Upper lobe of left lung (tissue), 6 donors: Measurements from ENCODE around the gene ZFX. TPM values are rescaled to one million over a fixed set of nuclear protein-coding genes. Genes with fewer than 3 reads are reported as not detected.

Source experiments
- ATAC-seq, 2 donors: fragments of 200-7000 bp; cut with Tn5 transposase; one replicate each; pipeline ENCODE4 v1.9.1; 2022; ENCODE audit warnings: mild to moderate bottlenecking in 2 of 2, moderate library complexity in 2 of 2; ENCODE audit not compliant: low FRiP score in 2 of 2
- DNase-seq, 2 donors: peaks; one replicate each; pipeline ENCODE4 v3.0.0-alpha.2; 2019 to 2020
- H3K27ac ChIP-seq, 4 donors: fragments of 200-600 bp; sonication (generic); one replicate each; pipeline ENCODE4 v1.5.1; 2016 to 2019
- H3K27me3 ChIP-seq, 4 donors: fragments of 200-600 bp; sonication (generic); one replicate each; pipeline ENCODE4 v1.5.1; 2017 to 2019
- H3K36me3 ChIP-seq, 4 donors: fragments of 200-600 bp; sonication (generic); one replicate each; pipeline ENCODE4 v1.5.1; 2016 to 2019
- H3K4me1 ChIP-seq, 4 donors: fragments of 200-600 bp; sonication (generic); one replicate each; pipeline ENCODE4 v1.5.1; 2018 to 2019
- H3K4me3 ChIP-seq, 4 donors: fragments of 200-600 bp; sonication (generic); one replicate each; pipeline ENCODE4 v1.5.1; 2017 to 2019; ENCODE audit warnings: mild to moderate bottlenecking in 2 of 4, moderate library complexity in 1 of 4
- H3K9me3 ChIP-seq, 4 donors: fragments of 200-600 bp; sonication (generic); one replicate each; pipeline ENCODE4 v1.5.1; 2018 to 2019
- CTCF ChIP-seq, 6 experiments: fragments of 450-650 bp in 4 of 6; fragments of 200-600 bp in 2 of 6; sonication (generic) in 2 of 6; IDR thresholded peaks; one replicate each; pipeline ENCODE4 v1.5.1; 2016 to 2019; ENCODE audit warnings: antibody characterized with exemption in 6 of 6
- EP300 ChIP-seq, 4 donors: sonication (generic); formaldehyde crosslinking; IDR thresholded peaks; one replicate each; pipeline ENCODE4 v1.5.1; 2017; ENCODE audit warnings: antibody characterized with exemption in 4 of 4, control low read depth in 2 of 4
- POLR2A ChIP-seq, 4 donors: fragments of 450-650 bp; IDR thresholded peaks; one replicate each; pipeline ENCODE4 v1.5.1; 2016 to 2017; ENCODE audit warnings: antibody characterized with exemption in 4 of 4, mild to moderate bottlenecking in 2 of 4
- POLR2AphosphoS5 ChIP-seq, 2 donors: sonication (generic); formaldehyde crosslinking; IDR thresholded peaks; one replicate each; pipeline ENCODE4 v1.5.1; 2017; ENCODE audit warnings: antibody characterized with exemption in 2 of 2
- WGBS, 2 donors: methylation state at CpG; one replicate each; pipeline ENCODE4 v1.1.5; 2017 to 2018; 5-methylcytosine and 5-hydroxymethylcytosine counted together
- total RNA-seq, 6 donors: library from RNA; depleted of rRNA in 4 of 6; stranded (reverse); fragments of >200 nt in 4 of 6; gene quantifications; one replicate each; pipeline versions ENCODE4 v1.1.0 to v1.2.1, GENCODE V29; 2016 to 2021
- donor health status: DM: no; HTN: no; CAD: no; lungs with moderate emphysema.
- donor health status: DM: no; HTN: yes; CAD: no; lungs with severe emphysema.

The ZFX gene
- total RNA-seq, 6 donors from 2014 or later, result 15.7 to 68.6 (median 31.1) TPM

- Histone ChIP-seq H3K27me3 (no peaks in the 10 kb centered on the region), H3K9me3 (no peaks in the 10 kb centered on the region), H3K36me3 (no peaks in the 10 kb centered on the region), H3K27ac (no peak overlapping the region), H3K4me1 (no peaks in the 10 kb centered on the region), H3K4me3 (no peak overlapping the region)
- ATAC-seq, result peak in 1 of 2 donors; percentile 75
- DNase-seq, result peak in 1 of 2 donors; percentile 37
- no peak for TF ChIP-seq EP300 (IDR thresholded peaks at IDR 0.05)
- no peak for TF ChIP-seq POLR2A (IDR thresholded peaks at IDR 0.05)
- TF ChIP-seq POLR2AphosphoS5 (IDR thresholded peaks at IDR 0.05), result no peak
- no peak for TF ChIP-seq CTCF (IDR thresholded peaks at IDR 0.05)
- 56% methylated on average over 8 of the region's 8 CpGs; no CpG with 5 or more reads in 1 of the 2 donors for WGBS, 2 donors
These were observed 93.2 kb downstream of the ZFX start for GRCh38 chrX:24242649-24243175.

GRCh38 chrX:24243188-24243587 is 93.7 kb downstream of the ZFX start:
- WGBS, 2 donors, result 75 to 88% methylated on average over 5 of the region's 5 CpGs
- Histone ChIP-seq H3K4me3 (no peak overlapping the region), H3K27me3 (no peaks in the 10 kb centered on the region), H3K4me1 (no peaks in the 10 kb centered on the region), H3K36me3 (no peaks in the 10 kb centered on the region), H3K9me3 (no peaks in the 10 kb centered on the region), H3K27ac (no peak overlapping the region)
- TF ChIP-seq POLR2AphosphoS5 (IDR thresholded peaks at IDR 0.05), result no peak
- no peak for TF ChIP-seq EP300 (IDR thresholded peaks at IDR 0.05)
- no peak for TF ChIP-seq POLR2A (IDR thresholded peaks at IDR 0.05)
- TF ChIP-seq CTCF (IDR thresholded peaks at IDR 0.05), result no peak
- no peak for ATAC-seq
- no peak for DNase-seq

- Histone ChIP-seq H3K36me3 (no peaks in the 10 kb centered on the region), H3K4me1 (no peaks in the 10 kb centered on the region), H3K27me3 (no peaks in the 10 kb centered on the region), H3K4me3 (no peak overlapping the region), H3K9me3 (no peaks in the 10 kb centered on the region), H3K27ac (no peak overlapping the region)
- no peak for DNase-seq
- no peak for TF ChIP-seq CTCF (IDR thresholded peaks at IDR 0.05)
- TF ChIP-seq POLR2AphosphoS5 (IDR thresholded peaks at IDR 0.05), result no peak
- no peak for TF ChIP-seq EP300 (IDR thresholded peaks at IDR 0.05)
- TF ChIP-seq POLR2A (IDR thresholded peaks at IDR 0.05), result no peak
- peak in 1 of 2 donors; percentile 28 for ATAC-seq
- 39 to 53% methylated on average over 3 of the region's 3 CpGs for WGBS, 2 donors
These were observed 94.2 kb downstream of the ZFX start for GRCh38 chrX:24243692-24244091.

GRCh38 chrX:24245202-24245601 is 95.7 kb downstream of the ZFX start:
- Histone ChIP-seq H3K36me3 (no peaks in the 10 kb centered on the region), H3K27ac (no peak overlapping the region), H3K27me3 (no peaks in the 10 kb centered on the region), H3K4me1 (no peaks in the 10 kb centered on the region), H3K9me3 (no peaks in the 10 kb centered on the region), H3K4me3 (no peak overlapping the region)
- TF ChIP-seq POLR2AphosphoS5 (IDR thresholded peaks at IDR 0.05) (no peak), POLR2A (IDR thresholded peaks at IDR 0.05) (no peak), CTCF (IDR thresholded peaks at IDR 0.05) (no peak), EP300 (IDR thresholded peaks at IDR 0.05) (no peak)
- no peak for ATAC-seq
- WGBS, 2 donors, result 59 to 65% methylated on average over 6 of the region's 6 CpGs
- no peak for DNase-seq

GRCh38 chrX:24248042-24248441 is 98.5 kb downstream of the ZFX start:
- H3K4me1 ChIP-seq, result no peaks in the 10 kb centered on the region
- DNase-seq (no peak), ATAC-seq (no peak)
- 85 to 87% methylated on average over 4 of the region's 4 CpGs for WGBS, 2 donors
- TF ChIP-seq POLR2A (IDR thresholded peaks at IDR 0.05), result no peak
- no peak for TF ChIP-seq POLR2AphosphoS5 (IDR thresholded peaks at IDR 0.05)
- no peak for TF ChIP-seq EP300 (IDR thresholded peaks at IDR 0.05)
- no peak for TF ChIP-seq CTCF (IDR thresholded peaks at IDR 0.05)
- H3K36me3 ChIP-seq, result no peaks in the 10 kb centered on the region
- no peaks in the 10 kb centered on the region for H3K27me3 ChIP-seq
- no peak overlapping the region for H3K27ac ChIP-seq
- no peak overlapping the region for H3K4me3 ChIP-seq
- H3K9me3 ChIP-seq, result no peaks in the 10 kb centered on the region
